OCI-LY3 (cell line): Measurements from ENCODE around the gene FOXL1.

ENCODE experiments used
- EZH2phosphoT487 ChIP-seq: fragments of 200-600 bp; shearing (Covaris generic); IDR thresholded peaks from 2 replicates; pipeline ENCODE4 v1.6.1; 2018; ENCODE audit warnings: antibody characterized with exemption, mixed run types, low read depth
- TF ChIP-seq, protein P1 (sequence below): fragments of 200-600, 300-600 bp; sonication (generic); IDR thresholded peaks from 2 replicates; pipeline ENCODE4 v1.5.1; 2014; ENCODE audit warnings: antibody characterized with exemption, low read length, low read depth

DNA sequence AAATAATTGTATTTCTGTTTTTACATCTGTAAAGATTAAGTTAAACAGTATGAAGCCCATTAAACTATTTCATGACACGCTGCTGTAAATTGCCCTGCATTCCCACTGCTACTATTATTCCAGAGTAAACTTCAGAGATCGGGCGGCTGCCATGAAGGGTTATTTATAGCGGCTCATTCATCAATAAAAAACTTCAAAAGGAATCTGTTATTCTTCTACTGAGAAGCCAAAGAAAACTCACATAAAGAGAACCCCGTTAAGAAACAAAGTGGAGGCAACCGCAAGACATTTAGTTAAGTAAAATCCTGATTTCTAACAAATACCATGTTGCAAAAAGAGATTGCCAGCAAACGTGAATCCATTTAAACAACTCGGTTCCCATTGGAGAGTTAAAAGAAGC, 16.4 kb downstream of the FOXL1 start:
- TF ChIP-seq, protein P1, sequence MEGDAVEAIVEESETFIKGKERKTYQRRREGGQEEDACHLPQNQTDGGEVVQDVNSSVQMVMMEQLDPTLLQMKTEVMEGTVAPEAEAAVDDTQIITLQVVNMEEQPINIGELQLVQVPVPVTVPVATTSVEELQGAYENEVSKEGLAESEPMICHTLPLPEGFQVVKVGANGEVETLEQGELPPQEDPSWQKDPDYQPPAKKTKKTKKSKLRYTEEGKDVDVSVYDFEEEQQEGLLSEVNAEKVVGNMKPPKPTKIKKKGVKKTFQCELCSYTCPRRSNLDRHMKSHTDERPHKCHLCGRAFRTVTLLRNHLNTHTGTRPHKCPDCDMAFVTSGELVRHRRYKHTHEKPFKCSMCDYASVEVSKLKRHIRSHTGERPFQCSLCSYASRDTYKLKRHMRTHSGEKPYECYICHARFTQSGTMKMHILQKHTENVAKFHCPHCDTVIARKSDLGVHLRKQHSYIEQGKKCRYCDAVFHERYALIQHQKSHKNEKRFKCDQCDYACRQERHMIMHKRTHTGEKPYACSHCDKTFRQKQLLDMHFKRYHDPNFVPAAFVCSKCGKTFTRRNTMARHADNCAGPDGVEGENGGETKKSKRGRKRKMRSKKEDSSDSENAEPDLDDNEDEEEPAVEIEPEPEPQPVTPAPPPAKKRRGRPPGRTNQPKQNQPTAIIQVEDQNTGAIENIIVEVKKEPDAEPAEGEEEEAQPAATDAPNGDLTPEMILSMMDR, result no peak
- TF ChIP-seq EZH2phosphoT487, result no peak
